ENCODE results near the gene CDK16. TPM values are rescaled to one million over a fixed set of nuclear protein-coding genes. Genes with fewer than 3 reads are reported as not detected.

Gene CDK16
- total RNA-seq, 1 experiment from 2014 or later = 82.1 TPM

GRCh38 chrX:47193475-47194193 lies 24.8 kb upstream of the CDK16 start, which contains the start of gene UBA1:
Gene UBA1 (plus strand): TSS chrX:47193829. CDS start chrX:47198803, 4,974 bp downstream.
- Histone ChIP-seq H3K4me2 (peak within 1 kb of the TSS; percentile 72), H4K20me1 (ENCODE audit: insufficient read depth) (no peaks in the 10 kb centered on the region), H3K9me2 (ENCODE audit: insufficient read depth) (no peaks in the 10 kb centered on the region), H2AFZ (peak within 1 kb of the TSS; percentile 33; the same call in 1 of the 2 replicates), H3K27me3 (ENCODE audit: insufficient read depth, low read depth) (no peaks in the 10 kb centered on the region), H3K4me1 (replicated peaks; ENCODE audit: insufficient read depth) (no peaks in the 10 kb centered on the region), H3K4me3 (peak within 1 kb of the TSS; percentile 61), H3F3A (ENCODE audit: insufficient read depth, low read depth) (no peaks in the 10 kb centered on the region), H3K27ac (peak within 1 kb of the TSS; percentile 75), H3K79me2 (ENCODE audit: low read depth) (peaks cover 33% of the 10 kb centered on the region), H3K36me3 (ENCODE audit: low read depth) (no peaks in the 10 kb centered on the region), H3K9me3 (ENCODE audit: insufficient read depth, low read depth) (no peaks in the 10 kb centered on the region)
- no TSS peak for BruUV-seq (replicated peaks)
- intact Hi-C loops (cut with micrococcal nuclease; ENCODE audit: unreplicated experiment) = loop anchor here (1.0 to 10.0 kb wide), 4 partner anchors 169 to 461 kb away; partner anchors contain the start of genes ELK1 and UXT
- DNase-seq = peak; percentile 78 to 81
- CTCF ChIA-PET = no interaction called here
- TF ChIP-seq EZH2 (IDR thresholded peaks at IDR 0.05; ENCODE audit: low read depth) (no peak), CTCF (conservative IDR thresholded peaks at IDR 0.05) (peak; percentile 66)
- POLR2A ChIA-PET (ENCODE audit: unreplicated experiment) = no interaction called here

GRCh38 chrX:47194194-47194787 lies 24.2 kb upstream of the CDK16 start:
- H3K4me1 ChIP-seq (replicated peaks; ENCODE audit: insufficient read depth) = no peaks in the 10 kb centered on the region
- intact Hi-C loops (cut with micrococcal nuclease; ENCODE audit: unreplicated experiment) = loop anchor here (5.0 to 10.0 kb wide), 3 partner anchors 168 to 461 kb away; partner anchors contain the start of genes ELK1 and UXT
- H3K4me2 ChIP-seq = peak overlapping the region; percentile 72
- no peaks in the 10 kb centered on the region for H3F3A ChIP-seq (ENCODE audit: insufficient read depth, low read depth)
- CTCF ChIA-PET = no interaction called here
- H3K4me3 ChIP-seq = peak overlapping the region; percentile 61
- no peaks in the 10 kb centered on the region for H3K9me2 ChIP-seq (ENCODE audit: insufficient read depth)
- DNase-seq = no peak
- H2AFZ ChIP-seq = peak overlapping the region; percentile 33; the same call in 1 of the 2 replicates
- no peak for TF ChIP-seq EZH2 (IDR thresholded peaks at IDR 0.05; ENCODE audit: low read depth)
- no peak for TF ChIP-seq CTCF (conservative IDR thresholded peaks at IDR 0.05)
- H3K27ac ChIP-seq = peak overlapping the region; percentile 75
- H3K79me2 ChIP-seq (ENCODE audit: low read depth) = peaks cover 33% of the 10 kb centered on the region
- H3K36me3 ChIP-seq (ENCODE audit: low read depth) = no peaks in the 10 kb centered on the region
- no peaks in the 10 kb centered on the region for H4K20me1 ChIP-seq (ENCODE audit: insufficient read depth)
- H3K9me3 ChIP-seq (ENCODE audit: insufficient read depth, low read depth) = no peaks in the 10 kb centered on the region
- BruUV-seq (replicated peaks) = TSS peak; percentile 37
- POLR2A ChIA-PET (ENCODE audit: unreplicated experiment) = no interaction called here
- H3K27me3 ChIP-seq (ENCODE audit: insufficient read depth, low read depth) = no peaks in the 10 kb centered on the region

- ChIA-PET POLR2A (ENCODE audit: unreplicated experiment) (no interaction called here), CTCF (no interaction called here)
- intact Hi-C loops (cut with micrococcal nuclease; ENCODE audit: unreplicated experiment) = loop anchor here (10.0 kb wide), 1 partner anchor 459 kb away; the partner anchor contains the start of genes ELK1 and UXT
- H3K9me2 ChIP-seq (ENCODE audit: insufficient read depth) = no peaks in the 10 kb centered on the region
- H3K36me3 ChIP-seq (ENCODE audit: low read depth) = no peaks in the 10 kb centered on the region
- no peaks in the 10 kb centered on the region for H3K4me1 ChIP-seq (replicated peaks; ENCODE audit: insufficient read depth)
- no peaks in the 10 kb centered on the region for H3K27me3 ChIP-seq (ENCODE audit: insufficient read depth, low read depth)
- H2AFZ ChIP-seq = no peak overlapping the region
- H3F3A ChIP-seq (ENCODE audit: insufficient read depth, low read depth) = no peaks in the 10 kb centered on the region
- no peaks in the 10 kb centered on the region for H3K9me3 ChIP-seq (ENCODE audit: insufficient read depth, low read depth)
- no peaks in the 10 kb centered on the region for H4K20me1 ChIP-seq (ENCODE audit: insufficient read depth)
- peaks cover 33% of the 10 kb centered on the region for H3K79me2 ChIP-seq (ENCODE audit: low read depth)
- H3K4me3 ChIP-seq = no peak overlapping the region
- H3K27ac ChIP-seq = no peak overlapping the region
- TF ChIP-seq EZH2 (IDR thresholded peaks at IDR 0.05; ENCODE audit: low read depth) (no peak), CTCF (conservative IDR thresholded peaks at IDR 0.05) (no peak)
- H3K4me2 ChIP-seq = no peak overlapping the region
- DNase-seq = no peak
- no TSS peak for BruUV-seq (replicated peaks)
Measured at GRCh38 chrX:47196098-47196497, 22.4 kb upstream of the CDK16 start.

All from PC-9 (cell line).